Activated T-helper 2 cell treated with anti-CD3 and anti-CD28 coated beads, Interferon-gamma antibody, Interleukin-2, Interleukin-4, amounts not matched to agents 10 μg/mL and 5 μg/mL and 100 μg/mL, durations not matched to agents 14 hours and 24 hours and 36 hours (primary cell): ENCODE results near the gene MLLT10. TPM values are rescaled to one million over a fixed set of nuclear protein-coding genes. Genes with fewer than 3 reads are reported as not detected.
"Not testable (repeated sequence)": the region's sequence is repeated elsewhere in the genome, so short reads cannot be mapped to it uniquely, and the experiment has no call there.

Source experiments
- DNase-seq: peaks from one replicate; pipeline ENCODE4 v3.0.0; 2021; ENCODE audit warnings: low spot score
- H3K27ac Mint-ChIP-seq: one replicate; pipeline ENCODE4 v1.8.0; 2021; ENCODE audit warnings: mixed read lengths
- H3K27me3 Mint-ChIP-seq: one replicate; pipeline ENCODE4 v1.8.0; 2021; ENCODE audit warnings: low read depth, mixed read lengths
- H3K36me3 Mint-ChIP-seq: one replicate; pipeline ENCODE4 v1.8.0; 2021; ENCODE audit warnings: low read depth, mixed read lengths
- H3K4me1 Mint-ChIP-seq: one replicate; pipeline ENCODE4 v1.8.0; 2021; ENCODE audit warnings: low read depth, mixed read lengths
- H3K4me3 Mint-ChIP-seq: one replicate; pipeline ENCODE4 v1.8.0; 2021; ENCODE audit warnings: low read depth, mild to moderate bottlenecking, moderate library complexity, mixed read lengths
- H3K9me3 Mint-ChIP-seq: one replicate; pipeline ENCODE4 v1.8.0; 2021; ENCODE audit warnings: mixed read lengths
- intact Hi-C: fragments of 100-400 bp; cut with micrococcal nuclease; formaldehyde crosslinking; loops from one replicate; pipeline ENCODE4 v1.15.1; 2023
- total RNA-seq: library from RNA; stranded (reverse); gene quantifications from 2 replicates; pipeline ENCODE4 v1.2.3, GENCODE V29; 2022

Gene MLLT10
- total RNA-seq, 1 donor from 2014 or later: 47.4 TPM

- peaks cover 58% of the 10 kb centered on the region for H3K36me3 Mint-ChIP-seq
- H3K27ac Mint-ChIP-seq, DNase-seq, H3K4me3 Mint-ChIP-seq, H3K9me3 Mint-ChIP-seq, intact Hi-C loops, H3K27me3 Mint-ChIP-seq, H3K4me1 Mint-ChIP-seq: not testable (repeated sequence)
These were observed 6.7 kb downstream of the MLLT10 start for GRCh38 chr10:21540701-21541100.

- peaks cover 4% of the 10 kb centered on the region for H3K4me1 Mint-ChIP-seq
- no peak overlapping the region for H3K4me3 Mint-ChIP-seq
- no peak for DNase-seq
- H3K27ac Mint-ChIP-seq: no peak overlapping the region
- H3K36me3 Mint-ChIP-seq: peaks cover 61% of the 10 kb centered on the region
- intact Hi-C loops: no loop called here
- H3K9me3 Mint-ChIP-seq: no peaks in the 10 kb centered on the region
- H3K27me3 Mint-ChIP-seq: no peaks in the 10 kb centered on the region
These were observed 13.2 kb downstream of the MLLT10 start for GRCh38 chr10:21547246-21547645.

- H3K27ac Mint-ChIP-seq: peak overlapping the region; percentile 4
- H3K36me3 Mint-ChIP-seq: peaks cover 69% of the 10 kb centered on the region
- no peaks in the 10 kb centered on the region for H3K27me3 Mint-ChIP-seq
These were observed 18.6 kb downstream of the MLLT10 start for GRCh38 chr10:21552638-21553037.

GRCh38 chr10:21556527-21556926 is 22.5 kb downstream of the MLLT10 start:
- peaks cover 11% of the 10 kb centered on the region for H3K4me1 Mint-ChIP-seq
- H3K27ac Mint-ChIP-seq: peak overlapping the region; percentile 38
- peaks cover 75% of the 10 kb centered on the region for H3K36me3 Mint-ChIP-seq
- intact Hi-C loops: no loop called here
- no peak for DNase-seq
- no peaks in the 10 kb centered on the region for H3K27me3 Mint-ChIP-seq
- H3K4me3 Mint-ChIP-seq: no peak overlapping the region
- H3K9me3 Mint-ChIP-seq: no peaks in the 10 kb centered on the region

More at GRCh38 chr10:21552638-21553037, 18.6 kb downstream of the MLLT10 start:
- DNase-seq: no peak
- H3K4me3 Mint-ChIP-seq: no peak overlapping the region
- intact Hi-C loops: no loop called here
- H3K9me3 Mint-ChIP-seq: no peaks in the 10 kb centered on the region
- H3K4me1 Mint-ChIP-seq: peaks cover 10% of the 10 kb centered on the region

GRCh38 chr10:21558984-21559383 is 25.0 kb downstream of the MLLT10 start:
- DNase-seq, H3K4me3 Mint-ChIP-seq, H3K27me3 Mint-ChIP-seq, intact Hi-C loops, H3K4me1 Mint-ChIP-seq, H3K9me3 Mint-ChIP-seq: not testable (repeated sequence)
- peaks cover 65% of the 10 kb centered on the region for H3K36me3 Mint-ChIP-seq
- peak overlapping the region; percentile 19 for H3K27ac Mint-ChIP-seq

- intact Hi-C loops: loop anchor here (10.0 kb wide), 1 partner anchor 104 kb away; no protein-coding TSS in a partner anchor
- H3K27ac Mint-ChIP-seq: no peak overlapping the region
- DNase-seq: no peak
- no peaks in the 10 kb centered on the region for H3K9me3 Mint-ChIP-seq
- no peak overlapping the region for H3K4me3 Mint-ChIP-seq
- peaks cover 45% of the 10 kb centered on the region for H3K36me3 Mint-ChIP-seq
- peaks cover 34% of the 10 kb centered on the region for H3K4me1 Mint-ChIP-seq
- H3K27me3 Mint-ChIP-seq: no peaks in the 10 kb centered on the region
These were observed 36.9 kb downstream of the MLLT10 start for GRCh38 chr10:21570761-21571521.

GRCh38 chr10:21572578-21572977 is 38.5 kb downstream of the MLLT10 start:
- no peaks in the 10 kb centered on the region for H3K9me3 Mint-ChIP-seq
- no peaks in the 10 kb centered on the region for H3K27me3 Mint-ChIP-seq
- H3K4me1 Mint-ChIP-seq: peaks cover 31% of the 10 kb centered on the region
- peaks cover 48% of the 10 kb centered on the region for H3K36me3 Mint-ChIP-seq
- no peak overlapping the region for H3K4me3 Mint-ChIP-seq
- no peak for DNase-seq
- H3K27ac Mint-ChIP-seq: no peak overlapping the region
- intact Hi-C loops: loop anchor here (10.0 kb wide), 1 partner anchor 102 kb away; no protein-coding TSS in a partner anchor

GRCh38 chr10:21574514-21574913 is 40.5 kb downstream of the MLLT10 start:
- H3K36me3 Mint-ChIP-seq: peaks cover 46% of the 10 kb centered on the region
- not testable (repeated sequence) for DNase-seq, H3K4me3 Mint-ChIP-seq, H3K9me3 Mint-ChIP-seq, H3K27ac Mint-ChIP-seq, H3K27me3 Mint-ChIP-seq
- intact Hi-C loops: loop anchor here (10.0 kb wide), 1 partner anchor 100 kb away; no protein-coding TSS in a partner anchor
- H3K4me1 Mint-ChIP-seq: peaks cover 39% of the 10 kb centered on the region

GRCh38 chr10:21579291-21579690 is 45.3 kb downstream of the MLLT10 start:
- Mint-ChIP-seq H3K4me1 (peaks cover 28% of the 10 kb centered on the region), H3K4me3 (no peak overlapping the region), H3K27ac (no peak overlapping the region), H3K36me3 (peaks cover 44% of the 10 kb centered on the region), H3K27me3 (no peaks in the 10 kb centered on the region), H3K9me3 (peaks cover 12% of the 10 kb centered on the region)
- intact Hi-C loops: loop anchor here (10.0 kb wide), 1 partner anchor 96 kb away; no protein-coding TSS in a partner anchor
- no peak for DNase-seq

- H3K27me3 Mint-ChIP-seq, H3K4me3 Mint-ChIP-seq, DNase-seq: not testable (repeated sequence)
- peak overlapping the region; percentile 80 for H3K27ac Mint-ChIP-seq
- H3K4me1 Mint-ChIP-seq: peaks cover 33% of the 10 kb centered on the region
- peaks cover 44% of the 10 kb centered on the region for H3K36me3 Mint-ChIP-seq
- intact Hi-C loops: loop anchor here (2.0 to 5.0 kb wide), 2 partner anchors 31 to 49 kb away; partner anchors contain the start of gene MLLT10
- H3K9me3 Mint-ChIP-seq: peaks cover 12% of the 10 kb centered on the region
These were observed 47.4 kb downstream of the MLLT10 start for GRCh38 chr10:21581421-21581834.

- peaks cover 62% of the 10 kb centered on the region for H3K36me3 Mint-ChIP-seq
These were observed 51.0 kb downstream of the MLLT10 start for GRCh38 chr10:21584834-21585530.

GRCh38 chr10:21587391-21587790 is 53.4 kb downstream of the MLLT10 start:
- intact Hi-C loops: no loop called here
- Mint-ChIP-seq H3K9me3 (peaks cover 11% of the 10 kb centered on the region), H3K27me3 (no peaks in the 10 kb centered on the region), H3K36me3 (peaks cover 69% of the 10 kb centered on the region), H3K27ac (no peak overlapping the region), H3K4me3 (no peak overlapping the region), H3K4me1 (peaks cover 38% of the 10 kb centered on the region)
- DNase-seq: no peak

More at GRCh38 chr10:21584834-21585530, 51.0 kb downstream of the MLLT10 start:
- Mint-ChIP-seq H3K27ac (peak overlapping the region; percentile 64), H3K27me3 (no peaks in the 10 kb centered on the region), H3K9me3 (peaks cover 12% of the 10 kb centered on the region), H3K4me3 (no peak overlapping the region), H3K4me1 (peaks cover 44% of the 10 kb centered on the region)
- no peak for DNase-seq
- intact Hi-C loops: loop anchor here (5.0 kb wide), 1 partner anchor 53 kb away; the partner anchor contains the start of gene MLLT10

- not testable (repeated sequence) for DNase-seq, H3K9me3 Mint-ChIP-seq
These were observed 54.1 kb downstream of the MLLT10 start for GRCh38 chr10:21588159-21588558.

More at GRCh38 chr10:21588159-21588558, 54.1 kb downstream of the MLLT10 start:
- Mint-ChIP-seq H3K36me3 (peaks cover 69% of the 10 kb centered on the region), H3K4me1 (peaks cover 35% of the 10 kb centered on the region)
- H3K4me3 Mint-ChIP-seq, intact Hi-C loops, H3K27me3 Mint-ChIP-seq, H3K27ac Mint-ChIP-seq: not testable (repeated sequence)
